Stimulated activated effector memory CD8-positive, alpha-beta T cell treated with anti-CD3 and anti-CD28 coated beads, Interleukin-12 subunit alpha, Interleukin-12 subunit beta, amount 100 ng/mL, for 72 hours (primary cell): ENCODE results near the gene UTS2R.
A peak's percentile ranks its signal among the peaks of the same experiment; 100 is the strongest.
"Not testable (repeated sequence)": the region's sequence is repeated elsewhere in the genome, so short reads cannot be mapped to it uniquely, and the experiment has no call there.

Experiments used
- ATAC-seq: fragments of 150-1000 bp; cut with Tn5 transposase; 2 replicates; pipeline ENCODE4 v1.10.0; 2021
- DNase-seq, 2 donors: peaks; one replicate each; pipeline ENCODE4 v3.0.0; 2021 to 2022; ENCODE audit warnings: low spot score in 2 of 2
- H3K27ac Mint-ChIP-seq: one replicate; pipeline ENCODE4 v1.8.0; 2022; ENCODE audit warnings: mild to moderate bottlenecking, mixed read lengths
- H3K36me3 Mint-ChIP-seq: one replicate; pipeline ENCODE4 v1.8.0; 2022; ENCODE audit warnings: mild to moderate bottlenecking, mixed read lengths
- H3K4me1 Mint-ChIP-seq: one replicate; pipeline ENCODE4 v1.8.0; 2022; ENCODE audit warnings: mixed read lengths
- H3K4me3 Mint-ChIP-seq: one replicate; pipeline ENCODE4 v1.8.0; 2022; ENCODE audit warnings: mild to moderate bottlenecking, mixed read lengths
- H3K9me3 Mint-ChIP-seq: one replicate; pipeline ENCODE4 v1.8.0; 2022; ENCODE audit warnings: mixed read lengths

The UTS2R gene

GRCh38 chr17:82357394-82357793 is 14.2 kb upstream of the UTS2R start:
- Mint-ChIP-seq H3K36me3 (peaks cover 6% of the 10 kb centered on the region), H3K27ac (no peak overlapping the region), H3K4me1 (peaks cover 9% of the 10 kb centered on the region), H3K4me3 (no peak overlapping the region), H3K9me3 (no peaks in the 10 kb centered on the region)
- DNase-seq (no peak), ATAC-seq (no peak)

GRCh38 chr17:82358465-82359350 is 12.9 kb upstream of the UTS2R start, which contains the start of gene TEX19:
Gene TEX19, plus strand, starts transcription at chr17:82359247. Its CDS starts 2,904 bp downstream, at chr17:82362151.
- Mint-ChIP-seq H3K9me3 (no peaks in the 10 kb centered on the region), H3K4me3 (peak within 1 kb of the TSS; percentile 4), H3K4me1 (peaks cover 9% of the 10 kb centered on the region), H3K36me3 (peaks cover 6% of the 10 kb centered on the region), H3K27ac (peak within 1 kb of the TSS; percentile 12)
- DNase-seq: no peak
- ATAC-seq: no peak

GRCh38 chr17:82359451-82360074 is 12.0 kb upstream of the UTS2R start:
- H3K27ac Mint-ChIP-seq, ATAC-seq, H3K9me3 Mint-ChIP-seq, H3K4me1 Mint-ChIP-seq, H3K36me3 Mint-ChIP-seq, H3K4me3 Mint-ChIP-seq, DNase-seq: not testable (repeated sequence)

GRCh38 chr17:82361885-82362633 is 9.5 kb upstream of the UTS2R start:
- no peak for DNase-seq
- Mint-ChIP-seq H3K27ac (peak overlapping the region; percentile 76), H3K4me1 (peaks cover 9% of the 10 kb centered on the region), H3K4me3 (no peak overlapping the region), H3K9me3 (no peaks in the 10 kb centered on the region), H3K36me3 (peaks cover 6% of the 10 kb centered on the region)
- ATAC-seq: peak; percentile 31

GRCh38 chr17:82365606-82366295 is 5.8 kb upstream of the UTS2R start:
- no peak for ATAC-seq
- no peak for DNase-seq
- no peaks in the 10 kb centered on the region for H3K9me3 Mint-ChIP-seq
- H3K4me3 Mint-ChIP-seq: no peak overlapping the region
- H3K27ac Mint-ChIP-seq: no peak overlapping the region
- H3K4me1 Mint-ChIP-seq: peaks cover 4% of the 10 kb centered on the region
- peaks cover 6% of the 10 kb centered on the region for H3K36me3 Mint-ChIP-seq

- Mint-ChIP-seq H3K36me3 (peaks cover 3% of the 10 kb centered on the region), H3K4me1 (peaks cover 9% of the 10 kb centered on the region), H3K9me3 (no peaks in the 10 kb centered on the region), H3K4me3 (no peak overlapping the region), H3K27ac (no peak overlapping the region)
- DNase-seq (no peak), ATAC-seq (no peak)
Measured at GRCh38 chr17:82366749-82367148, 4.8 kb upstream of the UTS2R start.

GRCh38 chr17:82367724-82368524 is 3.6 kb upstream of the UTS2R start:
- H3K36me3 Mint-ChIP-seq: no peaks in the 10 kb centered on the region
- peaks cover 14% of the 10 kb centered on the region for H3K4me1 Mint-ChIP-seq

GRCh38 chr17:82369211-82369610 is 2.4 kb upstream of the UTS2R start:
- no peak for DNase-seq
- Mint-ChIP-seq H3K9me3 (no peaks in the 10 kb centered on the region), H3K4me3 (no peak overlapping the region), H3K36me3 (no peaks in the 10 kb centered on the region), H3K27ac (no peak overlapping the region), H3K4me1 (peaks cover 17% of the 10 kb centered on the region)
- ATAC-seq: no peak

More at GRCh38 chr17:82367724-82368524, 3.6 kb upstream of the UTS2R start:
- DNase-seq (no peak), ATAC-seq (peak; percentile 45)
- Mint-ChIP-seq H3K9me3 (no peaks in the 10 kb centered on the region), H3K27ac (no peak overlapping the region), H3K4me3 (no peak overlapping the region)

- H3K9me3 Mint-ChIP-seq: no peaks in the 10 kb centered on the region
- no peaks in the 10 kb centered on the region for H3K36me3 Mint-ChIP-seq
- no peak overlapping the region for H3K27ac Mint-ChIP-seq
- DNase-seq (no peak), ATAC-seq (peak; percentile 39)
- peak overlapping the region; percentile 68 for H3K4me3 Mint-ChIP-seq
- H3K4me1 Mint-ChIP-seq: peaks cover 17% of the 10 kb centered on the region
Measured at GRCh38 chr17:82370471-82371332, 863 bp upstream of the UTS2R start.

GRCh38 chr17:82372249-82373071 is 895 bp downstream of the UTS2R start:
- no peak for DNase-seq
- Mint-ChIP-seq H3K4me1 (peaks cover 17% of the 10 kb centered on the region), H3K27ac (no peak overlapping the region), H3K4me3 (peak overlapping the region; percentile 27), H3K36me3 (no peaks in the 10 kb centered on the region), H3K9me3 (no peaks in the 10 kb centered on the region)
- no peak for ATAC-seq

GRCh38 chr17:82373072-82373452 is 1.5 kb downstream of the UTS2R start:
- DNase-seq, H3K27ac Mint-ChIP-seq, H3K9me3 Mint-ChIP-seq, ATAC-seq, H3K36me3 Mint-ChIP-seq: not testable (repeated sequence)
- Mint-ChIP-seq H3K4me1 (peaks cover 17% of the 10 kb centered on the region), H3K4me3 (peak overlapping the region; percentile 27)

- no peak for DNase-seq
- H3K4me3 Mint-ChIP-seq: no peak overlapping the region
- ATAC-seq: no peak
- no peaks in the 10 kb centered on the region for H3K9me3 Mint-ChIP-seq
- peaks cover 21% of the 10 kb centered on the region for H3K4me1 Mint-ChIP-seq
- H3K27ac Mint-ChIP-seq: no peak overlapping the region
- H3K36me3 Mint-ChIP-seq: no peaks in the 10 kb centered on the region
Measured at GRCh38 chr17:82373731-82374625, 2.4 kb downstream of the UTS2R start.
